ENCODE results near the gene CFAP210. TPM values are rescaled to one million over a fixed set of nuclear protein-coding genes. Genes with fewer than 3 reads are reported as not detected.

Gene CFAP210
- total and polyA plus RNA-seq, 2 donors (not counting 1 experiment from before 2014, with no cell fraction given), result not detected

Other genes starting within 250 kb of the CFAP210 start
- gene BBS5, start 214.9 kb downstream of the CFAP210 start, total RNA-seq, result 5.6 and 7.1 TPM in 2 replicates
- 3.4 and 4.6 TPM in 2 replicates for gene BBS5, start 214.9 kb downstream of the CFAP210 start, polyA plus RNA-seq
- 3.8 and 4.6 TPM in 2 replicates for gene KLHL41, start 184.7 kb downstream of the CFAP210 start, total RNA-seq
- 0.42 and 1.2 TPM in 2 replicates for gene KLHL41, start 184.7 kb downstream of the CFAP210 start, polyA plus RNA-seq
- gene FASTKD1, start 120.5 kb downstream of the CFAP210 start, total RNA-seq, result 14.1 and 19.3 TPM in 2 replicates
- gene FASTKD1, start 120.5 kb downstream of the CFAP210 start, polyA plus RNA-seq, result 11.5 and 11.8 TPM in 2 replicates
- 28.8 and 31.7 TPM in 2 replicates for gene PPIG, start 110.1 kb downstream of the CFAP210 start, total RNA-seq
- 42.1 and 45.5 TPM in 2 replicates for gene PPIG, start 110.1 kb downstream of the CFAP210 start, polyA plus RNA-seq
- gene PHOSPHO2, start 64 bp upstream of the CFAP210 start, total RNA-seq, result 3.9 and 5.4 TPM in 2 replicates
- 1.4 and 2.8 TPM in 2 replicates for gene PHOSPHO2, start 64 bp upstream of the CFAP210 start, polyA plus RNA-seq
- gene KLHL23, start 39.4 kb upstream of the CFAP210 start, total RNA-seq, result 3.6 and 6.6 TPM in 2 replicates
- 3.2 and 5.6 TPM in 2 replicates for gene KLHL23, start 39.4 kb upstream of the CFAP210 start, polyA plus RNA-seq
- 83.6 and 88.9 TPM in 2 replicates for gene SSB, start 104.5 kb upstream of the CFAP210 start, total RNA-seq
- 121 and 138 TPM in 2 replicates for gene SSB, start 104.5 kb upstream of the CFAP210 start, polyA plus RNA-seq
- gene METTL5, start 130.5 kb upstream of the CFAP210 start, total RNA-seq, result 44.7 and 50.9 TPM in 2 replicates
- 52.9 and 54.5 TPM in 2 replicates for gene METTL5, start 130.5 kb upstream of the CFAP210 start, polyA plus RNA-seq
- 28.2 and 39.5 TPM in 2 replicates for gene UBR3, start 133.0 kb upstream of the CFAP210 start, total RNA-seq
- 19.1 and 21.7 TPM in 2 replicates for gene UBR3, start 133.0 kb upstream of the CFAP210 start, polyA plus RNA-seq

Data from fibroblast of lung (primary cell).